Embryonic facial prominence (tissue), 1 donor: ENCODE data around the gene INS.
"Not testable (repeated sequence)": the region's sequence is repeated elsewhere in the genome, so short reads cannot be mapped to it uniquely, and the experiment has no call there.

Experiments
- DNase-seq: peaks from one replicate; pipeline ENCODE4 v3.0.0-alpha.2; 2016; ENCODE audit errors: extremely low spot score

The INS gene

DNA sequence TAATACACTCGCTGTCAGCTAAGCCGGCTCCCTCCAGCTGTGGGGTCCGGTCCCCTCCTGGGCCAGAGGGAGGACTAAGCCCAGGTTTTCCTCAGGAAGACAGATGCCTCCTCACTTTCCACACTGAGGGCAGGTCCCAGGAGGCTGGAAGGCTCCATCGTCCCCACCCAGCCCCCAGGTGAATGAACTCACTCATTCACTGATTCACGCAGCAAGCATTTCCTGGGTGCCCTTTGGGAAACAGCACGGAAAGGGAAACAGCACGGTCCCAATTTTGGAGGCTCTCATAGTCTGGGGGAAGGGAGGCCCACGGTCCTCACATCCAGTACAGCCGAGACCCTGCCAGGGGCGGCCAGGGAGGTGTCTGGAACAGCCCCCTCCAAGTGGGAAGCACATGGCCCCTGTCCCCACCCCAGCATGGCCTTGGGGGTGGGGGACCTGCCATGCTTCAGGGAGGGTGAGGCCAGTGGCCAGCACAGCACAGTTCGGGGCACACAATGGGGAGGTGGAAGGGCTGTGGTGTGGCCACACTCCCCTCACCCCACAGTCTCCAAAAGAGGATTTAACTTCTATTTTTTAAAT is 19.9 kb upstream of the INS start:
- DNase-seq = no peak

DNA sequence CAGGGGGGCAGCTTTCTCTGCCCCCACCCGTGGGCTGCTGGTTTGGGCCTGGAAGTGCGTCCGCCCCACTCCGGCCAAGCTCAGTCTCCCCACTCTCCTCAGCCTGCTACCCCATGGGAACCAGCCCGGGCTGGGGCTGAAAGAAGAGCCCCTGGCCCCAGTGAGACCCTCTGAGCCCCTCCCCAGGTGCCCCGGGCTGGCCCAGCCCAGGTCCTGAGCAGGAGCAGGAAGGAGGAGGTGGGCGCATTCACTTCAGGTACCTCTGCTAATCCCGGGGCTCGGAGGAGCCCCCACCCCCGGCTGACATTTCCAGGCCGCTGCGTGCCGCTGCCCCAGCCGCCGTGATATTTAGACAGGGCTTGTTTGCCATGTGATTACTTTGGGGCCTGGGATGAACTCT is 19.3 kb upstream of the INS start:
- DNase-seq = no peak

DNA sequence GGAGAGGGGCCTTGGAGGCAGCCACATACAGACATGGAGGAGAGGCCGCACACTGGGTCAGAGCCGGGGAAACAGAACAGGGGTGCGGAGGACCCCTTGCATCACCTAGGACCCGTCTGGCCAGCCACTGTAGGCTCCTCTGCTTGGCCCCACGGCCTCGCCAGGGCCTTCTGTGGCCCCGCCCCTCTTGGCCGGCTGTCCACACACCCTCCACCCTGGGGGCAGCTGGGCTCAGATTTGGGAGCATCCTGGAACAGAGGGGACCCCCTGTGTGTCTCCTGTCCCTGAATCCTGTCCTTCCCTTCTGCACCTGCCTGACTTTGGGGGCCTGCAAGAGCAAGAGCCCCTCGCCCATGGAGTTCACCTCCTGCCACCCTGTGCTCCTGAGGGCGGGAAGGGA is 18.5 kb upstream of the INS start:
- no peak for DNase-seq

DNA sequence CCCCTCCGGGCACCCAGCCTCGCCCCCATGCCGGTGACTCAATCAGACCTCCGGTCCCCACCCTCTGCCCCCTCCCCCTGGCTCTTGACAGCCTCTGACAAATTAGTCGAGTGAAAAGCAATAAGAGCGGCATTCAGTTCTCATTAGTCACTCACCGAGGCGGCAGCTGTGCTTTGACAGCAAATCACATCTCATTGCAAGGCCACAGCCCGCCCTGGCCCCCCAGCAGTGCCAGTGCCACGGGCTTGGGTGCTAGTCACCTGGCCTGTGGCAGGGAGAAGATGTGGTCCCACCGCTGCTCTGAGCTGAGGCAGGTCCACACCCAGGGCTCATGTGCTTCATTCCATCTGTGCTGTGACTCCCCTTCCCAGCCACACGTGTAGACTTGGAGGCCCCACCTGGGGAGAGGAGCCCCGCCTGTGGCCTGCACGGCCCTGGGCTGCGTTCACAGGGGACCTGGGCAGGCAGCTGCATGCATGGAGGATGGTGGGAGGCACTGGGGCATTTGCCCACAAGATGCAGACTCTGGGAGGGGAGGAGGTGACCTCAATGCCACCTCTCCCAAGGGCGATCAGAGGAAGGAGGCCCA is 18.0 kb upstream of the INS start:
- DNase-seq = no peak

DNA sequence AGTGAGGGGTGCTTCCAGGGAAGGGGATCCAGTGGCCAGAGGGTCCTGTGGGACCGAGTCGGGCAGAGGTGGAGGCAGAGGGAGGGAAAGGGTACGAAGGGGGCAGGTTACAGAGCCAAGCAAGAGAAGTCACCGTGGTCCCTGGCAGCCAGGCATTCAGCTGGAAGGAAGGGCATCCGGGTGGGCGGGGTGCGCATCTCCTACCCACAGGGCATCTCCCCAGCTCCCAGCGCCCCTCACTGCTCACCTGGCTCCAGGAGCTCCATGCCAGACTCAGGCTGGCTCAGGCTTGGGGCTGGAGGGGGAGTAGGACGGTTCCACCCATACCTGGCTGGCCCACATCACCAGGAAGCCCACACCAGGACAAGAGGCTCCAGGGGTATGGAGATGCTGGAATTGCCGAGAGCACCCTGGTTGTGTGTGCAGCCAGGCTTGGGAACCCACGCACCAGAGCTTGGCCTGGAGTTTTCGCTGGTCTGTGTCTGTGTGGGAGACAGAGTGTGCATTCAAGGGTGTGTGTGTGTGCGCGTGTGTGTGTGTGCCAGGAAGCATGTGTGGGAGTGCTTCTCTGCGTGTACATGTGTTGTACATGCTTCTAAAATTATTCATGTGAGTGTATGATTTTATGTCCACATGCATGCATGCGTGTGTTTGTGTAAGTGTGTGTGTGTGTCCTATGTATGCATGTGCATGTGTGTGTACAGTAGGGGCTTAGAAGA is 17.2 kb upstream of the INS start:
- not testable (repeated sequence) for DNase-seq

DNA sequence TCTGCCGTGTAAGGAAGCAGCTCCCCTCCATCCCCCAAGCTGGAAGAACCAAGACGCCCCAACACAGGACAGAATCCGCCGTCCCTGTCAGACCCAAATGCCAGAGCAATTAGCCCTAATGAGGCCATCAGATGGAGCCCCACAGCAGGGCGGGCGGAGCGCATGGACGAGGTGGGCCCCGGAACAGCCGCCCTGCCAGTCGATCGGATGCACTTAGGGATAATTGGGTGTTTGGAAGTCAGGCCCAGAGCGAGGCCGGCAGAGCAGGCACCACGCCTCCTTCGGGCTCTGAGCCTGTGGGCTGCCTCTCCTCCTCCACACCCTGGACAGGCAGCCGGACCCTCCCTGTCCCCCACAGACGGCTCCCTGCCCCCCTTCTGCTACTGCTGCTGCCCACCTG is 16.1 kb upstream of the INS start:
- DNase-seq = no peak

DNA sequence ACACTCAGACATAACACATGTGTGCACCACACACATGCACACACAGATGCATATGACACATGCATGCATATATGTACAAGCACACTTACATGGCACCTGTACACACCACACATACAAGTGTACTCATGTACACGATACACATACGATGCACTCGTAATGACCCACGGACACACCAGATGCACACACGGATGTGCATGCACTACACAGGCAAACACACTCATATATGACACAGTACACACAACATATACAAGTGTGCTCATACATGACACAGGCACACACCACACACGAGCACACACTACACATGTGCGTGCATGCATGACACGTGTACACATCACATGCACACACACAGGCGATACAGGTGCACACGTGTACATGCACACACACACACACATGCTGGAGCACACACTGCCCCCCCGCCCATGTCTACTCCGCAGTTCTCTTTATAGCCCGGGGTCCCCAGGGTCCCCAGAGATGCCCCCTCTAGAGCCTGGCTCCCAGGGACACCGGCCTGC is 15.4 kb upstream of the INS start:
- DNase-seq = no peak

DNA sequence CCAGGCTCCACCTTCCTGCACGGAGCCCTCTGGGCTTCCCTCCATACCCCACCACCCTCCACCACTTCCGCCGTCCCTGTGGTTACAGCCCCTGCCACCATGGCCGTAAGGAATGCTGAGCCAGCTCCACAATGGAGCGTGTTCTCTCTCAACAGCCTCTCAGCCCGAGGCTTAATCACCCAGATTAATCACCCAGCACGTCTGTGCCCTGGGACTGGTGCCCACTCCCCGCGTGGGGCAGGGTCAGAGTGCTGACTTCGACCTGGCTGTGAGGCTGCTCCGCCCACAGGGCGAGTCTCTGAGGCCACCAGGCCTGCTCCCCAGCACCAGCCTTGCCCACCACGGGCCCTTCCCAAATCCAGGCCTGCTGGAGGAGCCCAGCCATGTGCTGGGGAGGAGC is 14.7 kb upstream of the INS start:
- DNase-seq = no peak

DNA sequence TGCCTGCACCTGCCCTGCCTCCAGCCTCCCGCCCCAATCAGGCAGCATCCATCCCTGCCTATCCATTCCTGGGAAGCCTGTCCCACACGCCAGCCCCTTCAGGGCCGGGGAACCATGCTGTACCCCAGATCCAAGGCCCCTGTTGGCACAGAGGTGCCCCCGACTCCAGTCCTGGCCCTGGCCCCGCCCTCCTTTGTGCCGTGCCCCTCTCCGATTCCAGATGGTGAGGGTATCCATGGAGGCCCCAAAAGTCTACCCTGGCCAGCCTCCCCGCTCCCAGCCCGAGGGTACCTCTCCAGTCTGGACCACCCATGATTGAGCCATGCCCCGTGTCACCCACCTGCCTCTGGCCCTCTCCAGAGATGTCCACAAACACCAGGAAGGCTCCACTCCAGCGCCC is 13.4 kb upstream of the INS start:
- no peak for DNase-seq

DNA sequence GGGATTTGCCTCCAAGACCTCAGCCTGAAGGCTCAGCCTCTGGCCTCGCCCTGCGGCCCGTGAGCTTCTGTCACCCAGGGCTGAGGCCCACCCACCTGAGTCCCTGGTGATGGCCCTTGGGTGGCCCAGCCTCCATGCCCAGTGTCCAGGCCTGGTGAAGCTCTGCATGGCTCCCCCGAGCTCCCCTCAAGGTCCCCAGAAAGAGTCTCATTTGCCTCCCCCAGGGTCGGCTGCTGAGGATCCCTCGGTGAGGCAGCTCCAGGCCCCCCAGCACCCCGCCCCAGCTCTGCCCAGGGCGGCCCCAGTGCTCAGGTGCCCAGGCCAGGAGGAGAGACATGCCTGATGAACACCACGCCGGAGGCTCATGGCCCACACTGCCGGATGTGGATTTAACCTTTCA is 12.8 kb upstream of the INS start:
- DNase-seq = no peak

DNA sequence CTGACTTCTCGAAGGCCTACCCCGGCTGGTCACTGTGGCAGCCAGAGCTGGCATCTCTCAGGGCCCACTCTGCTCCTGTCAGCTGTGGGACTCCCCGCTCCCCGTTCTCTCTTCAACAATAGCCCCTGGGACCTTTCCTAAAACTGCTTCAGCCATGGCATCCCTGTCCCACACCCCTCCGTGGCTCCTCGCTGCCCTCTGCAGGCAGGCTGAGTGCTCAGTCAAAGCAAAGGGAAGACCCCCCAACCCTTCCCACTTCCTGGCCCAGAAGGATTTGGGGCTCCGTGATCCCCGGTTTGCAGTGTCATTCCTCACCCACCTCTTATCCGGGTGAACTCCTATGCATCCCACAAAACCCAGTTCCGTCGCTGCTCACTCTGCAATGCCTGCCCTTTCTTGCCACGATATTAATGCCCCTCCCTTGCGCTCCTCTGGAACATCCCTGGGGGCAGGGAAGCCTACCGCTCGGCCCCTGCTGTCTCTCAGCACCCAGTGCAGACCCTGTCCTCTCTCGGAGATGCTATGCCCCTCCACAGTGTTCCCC is 12.2 kb upstream of the INS start:
- DNase-seq = no peak

DNA sequence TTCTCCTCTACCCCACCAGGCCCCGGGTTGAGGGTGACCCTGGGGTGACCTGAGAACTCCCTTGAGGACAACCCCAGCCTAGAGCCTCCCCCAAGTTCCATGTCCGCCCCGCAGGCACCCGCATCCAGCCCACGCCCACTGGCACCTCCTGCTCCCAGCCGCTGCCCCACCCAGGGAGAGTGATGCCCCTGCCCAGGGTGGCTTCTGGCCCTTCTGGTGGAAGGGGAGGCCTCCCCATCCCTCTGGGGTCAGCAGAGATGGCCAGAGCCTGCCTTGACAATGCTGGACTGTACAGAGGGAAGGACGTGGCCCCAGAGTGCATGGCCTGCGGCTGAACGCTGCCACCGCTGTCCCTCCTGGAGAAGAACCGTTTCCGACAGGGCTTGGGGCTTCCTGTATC is 11.7 kb upstream of the INS start:
- DNase-seq = no peak

DNA sequence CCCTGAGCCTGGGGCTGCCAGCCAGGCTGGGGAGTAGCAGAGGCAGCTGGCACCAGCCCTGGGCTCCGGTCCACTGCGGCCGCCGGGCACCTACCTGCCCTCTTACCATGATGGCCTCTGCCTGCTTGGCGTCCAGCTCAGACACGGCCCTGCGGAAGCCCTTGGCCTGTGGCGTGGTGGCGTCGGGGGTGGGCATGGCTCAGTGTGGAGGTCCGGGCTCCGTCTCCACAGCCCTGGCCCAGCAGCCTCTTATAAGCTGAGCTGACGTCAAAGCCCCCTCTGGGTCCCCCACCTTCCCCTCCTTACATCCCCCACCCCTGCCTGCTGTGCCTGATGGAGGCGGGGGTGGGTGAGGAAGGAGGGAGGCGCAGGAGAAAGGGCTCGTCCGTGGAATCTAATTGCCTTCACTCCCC is 10.6 kb upstream of the INS start, which contains the start of gene TH:
TSS of gene TH (minus strand) at position 225 of the 413 bp plus-strand sequence. CDS start at position 196, 29 bp downstream.
- DNase-seq = no peak

DNA sequence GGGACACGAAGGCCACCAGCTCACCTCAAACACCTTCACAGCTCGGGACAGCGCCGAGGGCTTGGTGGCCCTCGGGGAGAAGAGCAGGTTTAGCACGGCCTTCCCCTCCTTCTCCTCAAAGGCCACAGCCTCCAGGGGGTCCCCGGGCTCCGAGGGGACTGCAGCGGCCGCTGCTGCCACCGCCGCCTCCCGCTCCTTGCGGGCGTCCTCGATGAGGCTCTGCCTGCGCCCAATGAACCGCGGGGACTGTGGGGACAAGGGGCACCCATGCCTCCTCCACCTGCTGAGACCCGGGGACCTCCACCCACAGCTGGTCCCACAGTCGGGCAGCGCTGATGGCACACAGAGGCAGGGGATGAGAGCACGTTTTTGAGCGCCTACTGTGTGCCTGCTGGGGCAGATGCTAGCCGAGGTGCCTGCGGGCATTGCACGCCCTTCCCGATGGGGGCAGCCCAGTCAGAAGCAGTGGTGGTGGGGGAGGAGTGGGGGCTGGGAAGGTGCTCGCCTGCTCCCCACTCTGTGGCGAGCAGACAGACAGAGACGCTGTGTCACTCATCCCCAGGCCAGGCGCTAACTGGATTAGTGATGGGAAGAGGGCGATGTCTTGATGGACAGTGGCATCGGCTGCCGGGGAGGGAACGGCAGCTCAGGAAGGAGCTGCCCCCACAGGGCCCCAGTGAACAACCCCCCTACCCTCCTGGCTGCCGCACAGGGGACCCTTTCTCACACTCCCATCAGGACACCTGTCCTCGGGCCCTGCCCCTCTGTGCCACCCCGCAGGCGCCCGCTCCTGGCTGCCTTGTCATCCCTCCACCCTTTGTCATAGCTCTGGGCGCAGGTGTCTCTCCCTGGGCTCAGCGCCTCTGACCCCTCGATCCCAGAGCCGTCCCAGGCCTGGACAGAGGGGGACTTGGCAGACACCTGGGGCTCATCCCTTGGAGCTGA is 8.9 kb upstream of the INS start:
- DNase-seq = no peak

DNA sequence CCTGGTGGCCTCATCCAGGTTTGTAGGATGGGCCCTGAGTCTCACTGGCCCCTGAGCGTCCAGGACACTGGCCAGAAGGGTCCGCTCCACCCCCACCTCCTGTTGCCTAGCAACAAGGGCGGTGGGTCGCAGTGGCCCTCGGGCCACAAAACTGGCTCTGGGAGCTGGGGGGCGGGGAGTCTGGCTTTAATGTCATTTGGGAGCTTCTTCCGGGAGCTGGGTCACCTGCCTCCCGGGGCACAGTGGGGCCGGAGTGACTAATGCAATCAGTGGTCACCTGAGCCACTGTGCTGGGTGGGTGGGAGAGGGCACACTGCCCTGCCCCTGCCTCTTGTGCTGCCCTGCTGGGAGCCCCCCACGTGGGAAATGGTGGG is 8.0 kb upstream of the INS start:
- no peak for DNase-seq

DNA sequence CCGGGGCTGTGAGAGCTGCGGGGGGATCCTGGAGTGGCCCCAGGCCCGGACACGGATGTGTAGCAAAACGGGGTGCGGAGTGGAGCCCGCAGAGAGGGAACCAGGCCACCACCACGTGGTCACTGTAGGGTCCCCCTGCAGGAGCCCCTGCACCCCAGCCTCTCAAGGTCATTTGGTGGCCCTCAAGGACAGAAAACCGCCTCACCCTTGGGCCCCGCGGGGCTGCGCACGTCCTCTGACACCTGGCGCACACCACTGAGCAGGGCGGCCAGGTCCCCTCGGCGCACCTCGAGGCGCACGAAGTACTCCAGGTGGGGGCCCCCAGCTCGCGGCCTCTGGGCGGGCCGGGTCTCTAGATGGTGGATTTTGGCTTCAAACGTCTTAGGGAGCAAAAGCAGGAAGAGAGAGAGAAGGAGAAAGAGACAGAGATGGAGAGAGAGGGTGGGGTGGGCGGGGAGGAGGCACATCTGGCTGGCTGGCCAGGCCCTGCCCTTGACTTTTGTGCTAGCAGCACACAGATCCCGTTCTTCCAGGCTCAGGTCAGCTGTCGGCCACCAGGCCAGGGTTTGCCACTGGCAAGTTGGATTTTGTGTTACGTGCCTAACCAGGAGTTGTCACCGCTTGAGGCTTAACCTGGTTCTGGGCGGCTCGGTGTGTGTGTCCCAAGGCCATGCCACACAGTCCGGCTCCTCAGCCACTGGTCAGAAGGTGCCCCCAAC is 7.4 kb upstream of the INS start:
- DNase-seq = no peak

DNA sequence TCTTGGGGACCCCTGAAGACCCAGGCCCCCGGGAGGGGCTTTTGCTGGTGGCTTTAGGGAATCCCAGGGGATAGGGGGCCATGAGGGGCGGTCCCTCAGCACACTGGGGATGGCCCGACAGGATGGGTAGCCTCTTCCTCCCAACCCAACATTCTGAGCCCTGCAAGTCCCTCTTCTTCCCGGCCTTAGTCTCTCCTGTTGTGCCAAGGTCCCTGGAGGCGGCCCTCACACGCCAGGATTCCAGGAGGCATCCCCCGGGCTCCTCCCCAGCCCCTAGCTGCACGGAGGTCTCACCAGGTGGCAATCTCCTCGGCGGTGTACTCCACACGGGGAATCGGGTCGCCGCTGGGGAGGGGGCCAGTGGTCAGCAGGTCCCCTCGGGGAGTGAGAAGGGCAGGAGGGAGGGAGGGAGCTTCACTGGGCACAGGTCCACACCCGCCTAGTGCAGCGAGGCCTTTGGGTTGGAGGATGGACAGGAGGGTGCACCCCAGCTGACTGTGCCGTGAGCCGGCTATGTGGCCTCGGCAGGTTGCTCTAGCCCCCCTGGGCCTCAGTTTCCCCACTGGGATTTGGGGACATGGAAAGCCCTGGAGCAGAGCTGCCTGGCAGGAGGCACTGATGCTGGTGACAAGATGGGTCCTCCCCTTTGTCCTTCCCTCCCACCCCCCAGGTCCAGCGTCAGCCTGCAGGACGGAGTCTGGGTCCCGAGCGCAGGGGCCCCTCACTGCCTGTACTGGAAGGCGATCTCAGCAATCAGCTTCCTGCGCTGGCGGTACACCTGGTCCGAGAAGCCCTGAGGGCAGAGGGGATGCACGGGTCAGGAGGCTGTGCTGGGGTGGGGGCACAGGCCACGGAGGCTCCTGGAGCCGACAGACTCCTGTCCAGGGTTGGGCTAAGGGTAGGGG is 6.4 kb upstream of the INS start:
- DNase-seq = no peak

DNA sequence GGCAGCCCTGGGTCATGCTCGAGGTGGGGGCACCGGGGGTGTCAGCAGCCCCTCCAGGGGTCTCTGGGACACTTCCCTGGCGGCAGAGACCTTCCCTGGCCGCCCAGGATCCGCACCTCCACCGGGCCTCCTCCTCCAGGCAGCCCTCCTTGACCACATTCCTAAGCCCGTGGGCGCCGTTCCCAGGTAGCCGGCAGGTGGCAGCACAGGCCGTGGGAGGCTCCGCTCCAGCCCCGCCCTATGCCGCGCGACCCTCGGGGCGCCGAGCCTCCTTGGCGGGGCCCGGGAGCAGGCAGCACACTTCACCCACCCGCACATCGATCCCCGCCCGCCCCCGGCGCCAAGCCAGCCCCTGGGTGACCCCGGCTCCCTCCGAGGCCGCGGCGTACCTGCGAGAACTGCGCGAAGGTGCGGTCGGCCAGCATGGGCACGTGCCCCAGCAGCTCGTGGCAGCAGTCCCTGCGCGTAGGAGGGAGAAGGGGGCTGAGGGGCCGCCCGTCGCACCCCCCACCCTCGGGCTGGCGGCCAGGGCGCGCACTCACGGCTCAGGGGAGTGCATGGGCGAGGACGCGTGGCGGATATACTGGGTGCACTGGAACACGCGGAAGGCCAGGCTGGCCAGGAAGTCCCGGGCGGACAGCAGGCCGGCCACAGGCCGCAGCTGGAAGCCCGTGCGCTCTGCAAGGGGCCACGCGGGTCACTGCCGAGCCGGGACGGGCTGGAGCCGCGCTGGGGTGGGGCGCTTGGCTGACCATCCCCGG is 5.3 kb upstream of the INS start:
- no peak for DNase-seq

DNA sequence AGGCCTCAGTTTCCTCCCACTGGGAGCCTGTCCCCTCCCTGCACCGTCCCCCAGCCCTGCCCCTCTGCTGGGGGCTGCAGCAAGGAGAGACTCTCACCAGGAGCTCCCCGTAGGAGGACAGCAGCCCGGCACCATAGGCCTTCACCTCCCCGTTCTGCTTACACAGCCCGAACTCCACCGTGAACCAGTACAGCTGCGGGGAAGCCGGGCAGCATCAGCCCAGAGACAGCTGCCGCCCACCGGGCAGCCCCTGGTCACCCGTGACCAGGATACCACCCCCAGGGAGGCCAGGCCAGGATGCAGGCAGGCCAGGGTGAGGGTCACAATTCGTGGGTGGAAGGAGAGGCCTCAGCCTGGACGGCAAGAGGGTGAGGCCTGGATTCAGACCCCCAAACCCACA is 4.6 kb upstream of the INS start:
- no peak for DNase-seq
